ENCODE measurements around the gene AHDC1.
A peak's percentile ranks its signal among the peaks of the same experiment; 100 is the strongest.

The AHDC1 gene

GRCh38 chr1:27603681-27604578, at the start of gene AHDC1 (continued):
- TF ChIP-seq ZBTB44 (tag by site-specific recombination; IDR thresholded peaks at IDR 0.05) (no peak), ZNF174 (tag by site-specific recombination; IDR thresholded peaks at IDR 0.05) (no peak), SP2 (tag by site-specific recombination; IDR thresholded peaks at IDR 0.05) (peak; percentile 87), ZNF426 (tag by site-specific recombination; IDR thresholded peaks at IDR 0.05) (no peak), ZNF549 (tag by site-specific recombination; IDR thresholded peaks at IDR 0.05) (no peak), ZSCAN16 (tag by site-specific recombination; IDR thresholded peaks at IDR 0.05) (0 out of 2 replicates have a peak, but pooled peaks have one; percentile 64), ZNF518A (tag by site-specific recombination; conservative IDR thresholded peaks at IDR 0.05; ENCODE audit: low read depth) (no peak), REST (tag by site-specific recombination; IDR thresholded peaks at IDR 0.05) (no peak), ZNF560 (tag by site-specific recombination; IDR thresholded peaks at IDR 0.05; ENCODE audit: borderline replicate concordance) (peak; percentile 96), GLI4 (tag by site-specific recombination; IDR thresholded peaks at IDR 0.05) (0 out of 2 replicates have a peak, but pooled peaks have one; percentile 67), IKZF3 (tag by site-specific recombination; IDR thresholded peaks at IDR 0.05) (no peak), ZNF2 (tag by site-specific recombination; IDR thresholded peaks at IDR 0.05) (peak; percentile 80), SCRT2 (tag by site-specific recombination; IDR thresholded peaks at IDR 0.05) (no peak), ZNF571 (tag by site-specific recombination; IDR thresholded peaks at IDR 0.05) (no peak), ZNF76 (tag by site-specific recombination; IDR thresholded peaks at IDR 0.05; ENCODE audit: borderline replicate concordance, low read depth) (peak; percentile 91), MEIS1 (CRISPR knock-in tag; IDR thresholded peaks at IDR 0.05; ENCODE audit: borderline replicate concordance) (no peak), WT1 (tag by site-specific recombination; IDR thresholded peaks at IDR 0.05) (peak; percentile 41; the same call in 1 of the 2 replicates), ZNF350 (tag by site-specific recombination; IDR thresholded peaks at IDR 0.05) (no peak), ZNF530 (tag by site-specific recombination; IDR thresholded peaks at IDR 0.05; ENCODE audit: low read depth) (no peak), ZNF776 (tag by site-specific recombination; IDR thresholded peaks at IDR 0.05; ENCODE audit: borderline replicate concordance) (no peak), ELK4 (IDR thresholded peaks at IDR 0.05; ENCODE audit: borderline replicate concordance, low read depth, low read length) (no peak), ZFP41 (tag by site-specific recombination; IDR thresholded peaks at IDR 0.05; ENCODE audit: borderline replicate concordance) (no peak), ZNF837 (tag by site-specific recombination; IDR thresholded peaks at IDR 0.05) (no peak), YY2 (tag by site-specific recombination; IDR thresholded peaks at IDR 0.05) (peak; percentile 56; the same call in 1 of the 2 replicates), ZNF449 (tag by site-specific recombination; IDR thresholded peaks at IDR 0.05) (no peak), ZNF214 (tag by site-specific recombination; IDR thresholded peaks at IDR 0.05; ENCODE audit: borderline replicate concordance) (no peak)
